ENCODE data around the gene FST.

Gene FST

DNA sequence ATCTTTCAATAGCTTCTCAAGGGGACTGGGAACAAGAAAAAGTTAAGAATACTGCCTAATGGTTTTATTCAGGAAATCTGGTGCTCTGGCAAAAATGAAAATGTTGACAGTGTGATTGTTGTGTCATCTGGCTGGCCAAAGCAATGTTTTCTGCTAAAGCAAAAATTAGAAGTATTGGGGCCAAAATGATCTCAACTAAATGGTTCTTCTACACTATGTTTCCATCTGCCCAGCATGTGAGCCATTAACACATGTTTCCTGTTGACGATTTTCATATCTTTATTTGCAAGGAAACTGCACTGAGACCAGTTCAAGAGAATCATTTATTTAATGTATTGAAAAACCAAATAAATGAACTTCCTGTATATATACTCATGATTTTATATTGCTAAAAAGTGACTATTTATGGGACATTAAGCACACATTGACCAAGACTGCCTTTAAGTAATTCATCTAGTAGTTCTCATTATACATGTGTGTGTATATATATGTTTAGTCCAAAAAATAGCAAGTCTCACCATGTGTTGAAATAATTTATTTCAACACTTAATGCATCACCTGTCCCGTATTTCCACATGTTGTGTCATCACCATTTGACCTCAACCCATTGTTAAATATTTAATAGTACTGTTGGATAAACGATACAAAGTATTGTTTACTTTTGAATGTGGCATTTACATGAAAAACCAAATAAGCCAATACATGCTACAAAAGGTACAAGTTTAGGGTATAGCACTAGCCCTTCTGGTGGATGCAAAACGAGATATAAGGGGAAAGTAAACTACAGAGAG is 7.5 kb upstream of the FST start:
- TF ChIP-seq, protein P1, sequence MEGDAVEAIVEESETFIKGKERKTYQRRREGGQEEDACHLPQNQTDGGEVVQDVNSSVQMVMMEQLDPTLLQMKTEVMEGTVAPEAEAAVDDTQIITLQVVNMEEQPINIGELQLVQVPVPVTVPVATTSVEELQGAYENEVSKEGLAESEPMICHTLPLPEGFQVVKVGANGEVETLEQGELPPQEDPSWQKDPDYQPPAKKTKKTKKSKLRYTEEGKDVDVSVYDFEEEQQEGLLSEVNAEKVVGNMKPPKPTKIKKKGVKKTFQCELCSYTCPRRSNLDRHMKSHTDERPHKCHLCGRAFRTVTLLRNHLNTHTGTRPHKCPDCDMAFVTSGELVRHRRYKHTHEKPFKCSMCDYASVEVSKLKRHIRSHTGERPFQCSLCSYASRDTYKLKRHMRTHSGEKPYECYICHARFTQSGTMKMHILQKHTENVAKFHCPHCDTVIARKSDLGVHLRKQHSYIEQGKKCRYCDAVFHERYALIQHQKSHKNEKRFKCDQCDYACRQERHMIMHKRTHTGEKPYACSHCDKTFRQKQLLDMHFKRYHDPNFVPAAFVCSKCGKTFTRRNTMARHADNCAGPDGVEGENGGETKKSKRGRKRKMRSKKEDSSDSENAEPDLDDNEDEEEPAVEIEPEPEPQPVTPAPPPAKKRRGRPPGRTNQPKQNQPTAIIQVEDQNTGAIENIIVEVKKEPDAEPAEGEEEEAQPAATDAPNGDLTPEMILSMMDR (IDR thresholded peaks at IDR 0.05; ENCODE audit: low read depth, low read length): no peak
- no peak overlapping the region for H3K4me3 ChIP-seq (replicated peaks in 1 of 2; ENCODE audit: low read depth in 2 of 2, low read length in 2 of 2)
- no peak for DNase-seq (ENCODE audit: low read depth in 2 of 2)

DNA sequence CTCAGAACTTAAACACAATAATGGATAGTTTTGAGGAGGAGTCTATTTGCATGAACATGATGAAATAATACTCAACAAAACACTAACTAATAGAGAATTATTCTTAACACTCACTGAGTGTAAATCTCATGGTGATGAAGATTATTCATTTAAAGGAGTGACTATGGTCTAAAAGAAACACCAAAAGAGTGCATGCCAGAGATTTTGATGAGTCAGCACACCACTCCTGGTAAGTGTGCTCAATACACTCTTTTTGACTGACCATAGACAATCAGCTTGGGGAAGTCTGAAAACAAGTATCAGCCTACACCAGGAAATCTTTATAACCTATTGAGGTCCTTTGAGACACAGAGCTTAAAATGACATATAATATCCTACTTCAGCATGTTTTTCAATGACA is 6.8 kb upstream of the FST start:
- TF ChIP-seq, protein P1 (IDR thresholded peaks at IDR 0.05; ENCODE audit: low read depth, low read length): no peak

DNA sequence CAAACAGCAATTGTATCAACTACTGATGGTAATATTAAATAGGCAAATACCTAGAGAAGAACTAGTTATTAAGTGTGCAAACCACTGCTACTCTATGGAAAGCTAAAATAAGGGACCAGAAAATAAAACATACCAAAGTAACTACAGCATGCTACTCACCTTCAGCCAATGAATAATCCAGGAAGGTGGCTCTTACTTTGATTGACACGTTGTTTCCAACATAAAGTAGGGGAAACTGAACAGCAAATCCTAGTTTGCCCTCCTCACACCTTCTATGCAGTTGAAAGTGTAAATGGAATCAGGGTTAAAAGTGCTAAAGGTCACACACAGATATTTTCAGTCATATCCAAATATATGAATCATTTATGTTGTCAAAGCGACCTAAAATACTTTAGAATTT is 5.1 kb upstream of the FST start:
- H3K4me3 ChIP-seq (replicated peaks in 1 of 2; ENCODE audit: low read depth in 2 of 2, low read length in 2 of 2): no peak overlapping the region
- DNase-seq (ENCODE audit: low read depth in 2 of 2): no peak
- TF ChIP-seq, protein P1 (IDR thresholded peaks at IDR 0.05; ENCODE audit: low read depth, low read length): no peak

More for the DNA sequence above, 6.8 kb upstream of the FST start:
- no peak for DNase-seq (ENCODE audit: low read depth in 2 of 2)
- H3K4me3 ChIP-seq (replicated peaks in 1 of 2; ENCODE audit: low read depth in 2 of 2, low read length in 2 of 2): no peak overlapping the region

DNA sequence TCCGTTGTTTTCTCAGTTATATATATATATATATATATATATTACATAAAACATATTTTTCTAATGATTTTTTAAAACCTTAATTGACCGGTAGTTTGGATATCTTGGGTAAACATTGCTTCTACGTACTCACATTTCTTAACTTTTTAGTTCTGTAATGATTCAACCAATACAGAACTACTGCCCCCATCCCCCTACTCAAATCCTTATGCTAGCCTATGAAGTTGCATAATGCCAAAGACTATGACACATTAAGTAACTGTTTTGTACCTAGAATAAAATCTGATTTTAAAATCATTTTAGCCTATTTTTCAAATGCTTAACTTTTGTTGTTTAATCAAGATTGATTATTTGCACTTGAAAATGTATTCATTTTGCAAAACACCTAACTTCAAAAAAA is 4.4 kb upstream of the FST start:
- DNase-seq (ENCODE audit: low read depth in 2 of 2): no peak
- TF ChIP-seq, protein P1 (IDR thresholded peaks at IDR 0.05; ENCODE audit: low read depth, low read length): no peak
- H3K4me3 ChIP-seq (replicated peaks in 1 of 2; ENCODE audit: low read depth in 2 of 2, low read length in 2 of 2): no peak overlapping the region

DNA sequence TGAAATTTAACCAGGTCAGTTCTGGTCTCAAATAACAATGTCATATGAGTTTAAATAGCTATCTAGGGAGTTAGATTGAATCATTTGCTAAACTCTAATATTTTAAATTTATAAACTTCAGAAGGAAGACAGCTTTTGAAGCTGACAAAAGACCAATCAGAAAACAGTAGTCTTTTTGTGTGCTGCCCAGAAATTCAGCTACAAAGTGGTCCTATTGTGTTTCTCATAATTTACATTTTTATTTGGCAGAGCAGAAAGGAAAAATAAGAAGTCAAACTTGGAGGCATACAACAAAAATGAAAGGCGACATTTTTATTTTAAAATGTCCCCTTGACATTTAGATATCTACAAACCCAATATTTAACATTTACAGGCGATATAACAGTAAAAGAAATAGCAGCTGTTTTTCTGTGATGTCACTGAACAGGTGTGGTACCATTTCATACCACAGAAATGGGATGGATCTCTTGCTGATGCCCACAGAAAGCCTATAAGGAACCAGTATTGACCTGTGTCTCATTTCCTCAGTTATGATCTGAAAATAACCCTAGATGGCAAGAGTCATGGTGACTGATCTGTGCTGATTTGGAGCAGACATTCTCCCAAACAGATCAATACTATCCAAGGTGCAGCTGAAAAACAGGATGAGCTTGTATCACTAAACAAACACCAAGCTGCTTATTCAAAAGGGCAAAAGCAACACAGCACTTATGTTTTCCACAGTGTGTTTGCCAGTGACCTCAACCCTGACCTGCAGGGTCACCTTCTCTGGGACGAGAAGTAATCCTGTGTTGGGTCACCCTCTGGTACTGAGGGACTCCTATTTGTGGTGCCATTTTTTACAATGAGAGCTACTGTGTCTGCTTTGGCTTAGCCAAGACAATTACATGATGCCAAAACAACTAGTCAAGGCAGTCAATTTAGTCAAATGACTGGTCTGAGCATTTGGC is 3.6 kb upstream of the FST start:
- no peak overlapping the region for H3K4me3 ChIP-seq (replicated peaks in 1 of 2; ENCODE audit: low read depth in 2 of 2, low read length in 2 of 2)
- TF ChIP-seq, protein P1 (IDR thresholded peaks at IDR 0.05; ENCODE audit: low read depth, low read length): no peak
- DNase-seq (ENCODE audit: low read depth in 2 of 2): no peak

DNA sequence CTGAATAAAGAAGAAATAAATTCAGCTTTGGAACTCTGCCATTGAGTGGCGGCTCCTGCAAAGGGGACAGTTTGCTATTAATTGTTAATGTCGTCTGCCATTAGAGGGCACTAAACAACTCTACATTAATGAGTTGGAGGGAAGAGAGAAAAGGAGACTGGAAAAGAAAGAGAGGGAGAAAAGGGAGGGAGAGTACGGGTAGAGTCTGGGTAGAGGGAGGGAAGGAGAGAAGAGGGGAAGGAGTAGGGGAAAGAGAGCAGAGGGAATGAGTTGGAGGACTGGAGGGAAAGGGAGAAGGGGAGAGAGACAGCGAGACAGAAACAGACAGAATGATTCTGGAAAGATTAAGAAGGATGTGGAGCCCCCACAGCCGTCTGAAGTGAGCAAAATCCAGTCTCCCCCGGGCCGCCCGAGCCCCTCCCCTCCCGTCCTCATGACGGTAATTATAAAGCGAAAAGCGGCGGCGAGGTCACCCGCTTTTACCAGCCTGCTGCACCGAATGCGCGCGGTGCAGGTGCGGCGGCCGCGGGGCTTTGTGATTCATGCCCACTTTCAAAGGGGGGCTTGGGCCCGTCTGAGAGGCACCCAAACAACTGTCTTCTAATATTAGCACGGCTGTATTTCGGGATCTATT is 1.9 kb upstream of the FST start:
- peak overlapping the region; percentile 43 to 44 for H3K4me3 ChIP-seq (replicated peaks in 1 of 2; ENCODE audit: low read depth in 2 of 2, low read length in 2 of 2)
- peak; percentile 72 to 76 for DNase-seq (ENCODE audit: low read depth in 2 of 2)
- TF ChIP-seq, protein P1 (IDR thresholded peaks at IDR 0.05; ENCODE audit: low read depth, low read length): peak; percentile 44

Measured in cardiac fibroblast (primary cell).